HG03025 (cell line): ENCODE data around the gene LONP1.
"Not testable (repeated sequence)": the region's sequence is repeated elsewhere in the genome, so short reads cannot be mapped to it uniquely, and the experiment has no call there.

Experiments used
- ATAC-seq: cut with Tn5 transposase; IDR thresholded peaks from one replicate; pipeline ENCODE4 v1.9.1; 2021; ENCODE audit warnings: mild to moderate bottlenecking, moderate library complexity; ENCODE audit not compliant: unreplicated experiment, low FRiP score

LONP1 gene

DNA sequence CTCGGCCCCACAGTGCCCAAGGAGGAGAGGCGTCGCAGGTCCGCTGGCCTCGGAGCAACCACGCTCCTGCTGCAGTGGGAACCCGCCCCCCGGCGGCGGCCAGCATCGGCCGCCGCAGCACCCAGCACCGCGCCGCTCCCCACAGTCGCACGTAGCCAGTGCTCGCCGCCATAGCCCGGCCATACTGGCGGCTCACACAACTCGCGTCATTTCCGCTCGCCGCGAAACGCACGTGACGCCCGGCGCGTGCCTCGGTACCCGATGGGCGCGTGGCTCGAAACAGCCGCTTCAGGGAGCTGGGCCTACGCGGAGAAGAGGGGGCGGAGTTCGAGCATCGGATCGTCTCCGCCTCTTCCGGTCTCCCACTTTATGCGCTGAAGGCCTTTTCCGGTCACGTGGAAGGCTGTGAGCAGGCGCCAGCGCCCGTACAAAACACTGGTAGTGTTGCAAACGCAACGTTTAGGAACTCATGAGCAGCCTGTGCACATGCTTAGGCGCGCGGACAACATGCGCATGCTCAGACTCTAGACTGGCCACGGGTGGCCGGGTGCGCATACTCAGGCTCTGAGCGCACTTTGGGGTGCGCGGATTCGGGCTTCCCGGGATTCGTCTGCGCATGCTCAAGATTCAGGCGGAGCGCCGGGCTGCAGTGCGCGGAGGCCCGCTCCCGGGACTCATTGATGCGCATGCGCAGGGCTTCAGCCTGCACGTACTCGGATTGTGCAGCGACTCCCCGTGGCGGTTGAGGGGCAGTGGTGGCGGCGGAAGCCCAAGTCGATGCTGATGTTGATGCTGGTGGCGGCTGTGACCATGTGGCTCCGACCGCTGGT is at the start of gene LONP1, which contains the start of gene CATSPERD:
Gene LONP1, minus strand, starts transcription at position 186 of the 830 bp plus-strand sequence. Its CDS starts 14 bp downstream, at position 172.
Gene CATSPERD, plus strand, starts transcription at position 677 of the 830 bp plus-strand sequence. Its CDS starts 101 bp downstream, at position 778.
- peak; percentile 89 for ATAC-seq

- ATAC-seq = no peak
Observed at GRCh38 chr19:5767949-5768348, 48.0 kb upstream of the LONP1 start.

- ATAC-seq = no peak
Observed at GRCh38 chr19:5765220-5765619, 45.3 kb upstream of the LONP1 start.

DNA sequence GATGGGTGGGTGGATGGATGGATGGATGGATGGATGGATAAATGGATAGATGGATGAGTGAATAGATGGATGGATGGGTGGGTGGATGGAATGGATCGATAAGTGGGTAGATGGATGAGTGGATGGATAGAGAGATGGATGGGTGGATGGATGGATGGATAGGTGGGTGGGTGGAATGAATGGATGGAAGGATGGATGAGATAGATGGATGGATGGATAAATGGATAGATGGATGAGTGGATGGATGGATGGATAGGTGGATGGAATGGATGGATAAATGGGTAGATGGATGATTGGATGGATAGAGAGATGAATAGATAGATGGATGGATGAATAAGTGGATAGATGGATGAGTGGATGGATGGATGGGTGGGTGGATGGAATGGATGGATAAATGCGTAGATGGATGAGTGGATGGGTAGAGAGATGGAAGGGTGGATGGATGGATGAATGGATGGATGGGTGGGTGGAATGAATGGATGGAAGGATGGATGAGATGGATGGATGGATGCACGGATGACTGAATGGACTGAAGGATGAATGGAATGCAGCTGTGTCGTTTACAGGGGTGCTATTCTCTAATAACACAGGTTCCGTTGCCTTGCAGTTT is 42.8 kb upstream of the LONP1 start:
- ATAC-seq = no peak

DNA sequence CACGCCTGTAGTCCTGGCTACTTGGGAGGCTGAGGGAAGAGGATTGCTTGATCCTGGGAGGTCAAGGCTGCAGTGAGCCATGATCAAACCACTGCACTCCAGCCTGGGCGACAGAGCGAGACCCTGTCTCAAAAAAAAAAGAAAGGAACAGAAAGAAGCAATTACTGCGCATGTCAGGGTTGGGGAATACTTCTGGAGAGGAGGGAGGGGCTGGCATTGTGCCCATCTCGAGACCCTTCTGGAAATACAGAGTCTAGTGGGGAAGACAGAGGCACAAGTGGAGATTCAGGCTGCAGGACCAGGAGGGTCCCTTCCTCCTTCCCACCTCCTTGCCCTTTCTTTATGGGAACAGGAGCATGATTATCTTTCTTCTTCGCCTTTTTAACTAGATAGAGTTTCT is 33.8 kb upstream of the LONP1 start:
- ATAC-seq = no peak

GRCh38 chr19:5751709-5752108 is 31.8 kb upstream of the LONP1 start:
- no peak for ATAC-seq

GRCh38 chr19:5749505-5749904 is 29.6 kb upstream of the LONP1 start:
- no peak for ATAC-seq

DNA sequence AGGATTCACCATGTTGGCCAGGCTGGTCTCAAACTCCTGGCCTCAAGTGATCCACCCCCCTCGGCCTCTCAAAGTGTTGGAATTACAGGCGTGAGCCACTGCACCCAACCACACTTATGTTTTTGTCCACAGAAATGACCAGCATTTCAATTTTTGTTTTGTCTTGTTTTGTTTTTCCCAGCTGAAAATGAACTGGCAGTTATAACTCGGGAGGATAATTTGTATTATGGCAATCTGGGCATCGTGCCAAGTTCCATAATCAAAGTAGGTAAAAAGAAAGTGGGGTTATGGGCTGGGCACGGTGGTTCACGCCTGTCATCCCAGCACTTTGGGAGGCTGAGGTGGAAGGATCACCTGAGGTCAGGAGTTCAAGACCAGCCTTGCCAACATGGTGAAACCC is 29.0 kb upstream of the LONP1 start:
- ATAC-seq = not testable (repeated sequence)

GRCh38 chr19:5744999-5745398 is 25.1 kb upstream of the LONP1 start:
- ATAC-seq = not testable (repeated sequence)

GRCh38 chr19:5743630-5744029 is 23.7 kb upstream of the LONP1 start:
- ATAC-seq = no peak

GRCh38 chr19:5742051-5742450 is 22.1 kb upstream of the LONP1 start:
- no peak for ATAC-seq

GRCh38 chr19:5738423-5738822 is 18.5 kb upstream of the LONP1 start:
- no peak for ATAC-seq

- ATAC-seq = not testable (repeated sequence)
Observed at GRCh38 chr19:5733172-5733571, 13.2 kb upstream of the LONP1 start.

DNA sequence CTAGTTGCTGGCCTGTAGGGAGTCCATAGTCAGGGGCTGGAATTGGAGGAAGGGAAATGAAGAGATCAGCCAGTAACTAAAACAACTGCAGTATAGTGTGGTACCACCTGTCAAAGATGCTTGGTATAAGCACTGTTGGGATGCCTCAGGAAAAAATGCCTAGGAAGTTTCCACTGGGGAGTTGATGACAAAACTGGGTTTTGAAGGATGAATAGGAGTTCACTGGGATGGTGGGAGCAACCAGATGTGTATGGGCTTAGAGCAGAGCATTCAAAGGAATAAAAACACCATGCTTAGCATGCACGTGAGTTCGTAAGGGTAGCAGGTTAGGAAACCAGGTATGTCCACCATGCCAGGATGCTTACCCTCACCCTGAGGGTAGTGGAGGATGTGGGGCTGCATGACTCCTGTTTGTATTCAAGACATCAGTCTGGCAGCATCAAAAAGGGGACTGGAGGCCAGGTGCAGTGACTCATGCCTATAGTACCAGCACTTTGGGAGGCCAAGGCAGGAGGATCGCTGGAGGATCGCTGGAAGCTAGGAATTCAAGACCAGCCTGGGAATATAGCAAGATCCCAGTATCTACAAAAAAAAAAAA is 7.6 kb upstream of the LONP1 start:
- no peak for ATAC-seq

DNA sequence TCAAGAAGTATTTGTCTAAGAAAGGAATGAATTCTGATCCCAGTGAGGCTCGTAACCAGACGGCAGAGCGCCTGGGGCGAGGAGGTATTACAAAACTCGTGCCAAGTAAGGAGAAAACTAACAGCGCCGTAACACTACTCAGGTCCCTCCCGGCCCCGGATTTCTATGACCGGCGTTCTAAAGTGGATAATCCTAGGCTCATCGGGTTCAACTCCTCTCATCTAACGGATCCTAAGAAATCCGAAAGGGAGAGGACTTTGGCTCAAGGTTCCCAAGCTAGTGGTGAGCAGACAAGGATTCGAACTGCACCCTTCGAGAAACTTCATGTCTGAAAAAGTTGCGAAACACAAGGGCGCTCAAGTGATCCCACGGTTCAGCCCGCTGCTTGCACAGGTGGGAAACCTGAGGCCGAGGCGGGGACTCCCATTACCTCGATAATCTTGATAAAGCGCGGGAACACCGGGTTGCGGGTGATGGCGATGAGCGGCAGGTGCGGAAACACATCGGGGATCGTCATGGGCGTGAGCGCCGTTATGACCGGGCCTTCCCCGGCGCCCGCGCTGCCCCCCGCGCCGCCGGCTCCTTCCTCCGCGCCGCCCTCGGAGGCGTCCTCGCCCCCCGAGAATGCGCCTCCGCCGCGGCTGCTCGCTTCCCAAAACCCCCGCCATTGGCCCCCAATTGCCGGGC is 529 bp downstream of the LONP1 start:
- peak; percentile 8 for ATAC-seq

DNA sequence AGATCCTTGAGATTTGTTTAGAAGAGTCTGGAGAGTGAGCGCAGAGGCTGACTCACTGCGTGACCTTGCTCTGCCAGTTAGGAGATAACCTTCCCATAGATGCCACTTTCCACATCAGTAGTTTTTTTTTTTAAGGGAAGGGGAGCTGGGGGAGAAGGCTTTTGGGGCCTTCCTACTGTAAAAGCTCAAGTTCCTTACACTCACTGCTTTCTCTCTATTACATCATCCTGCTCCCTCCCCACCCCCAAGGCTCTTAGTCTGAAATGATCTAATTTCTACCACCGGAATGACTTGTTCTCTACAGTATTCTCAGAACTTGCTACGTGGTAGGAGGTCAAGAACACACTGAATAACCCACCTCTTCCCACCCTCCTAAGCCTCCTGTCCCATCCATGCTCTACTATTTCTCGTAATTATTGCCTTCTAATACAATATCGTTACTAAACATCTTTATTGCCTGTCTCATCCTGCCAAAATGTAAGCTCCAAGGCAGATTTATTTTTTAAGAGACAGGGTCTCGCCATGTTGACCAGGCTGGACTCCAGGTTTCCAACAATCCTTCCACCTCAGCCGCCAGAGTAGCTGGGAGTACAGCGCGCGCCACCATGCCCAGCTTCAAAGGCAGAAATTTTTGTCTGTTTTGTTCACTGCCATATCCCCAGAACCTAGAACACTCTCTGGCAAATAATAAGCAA is 1.2 kb downstream of the LONP1 start:
- no peak for ATAC-seq

DNA sequence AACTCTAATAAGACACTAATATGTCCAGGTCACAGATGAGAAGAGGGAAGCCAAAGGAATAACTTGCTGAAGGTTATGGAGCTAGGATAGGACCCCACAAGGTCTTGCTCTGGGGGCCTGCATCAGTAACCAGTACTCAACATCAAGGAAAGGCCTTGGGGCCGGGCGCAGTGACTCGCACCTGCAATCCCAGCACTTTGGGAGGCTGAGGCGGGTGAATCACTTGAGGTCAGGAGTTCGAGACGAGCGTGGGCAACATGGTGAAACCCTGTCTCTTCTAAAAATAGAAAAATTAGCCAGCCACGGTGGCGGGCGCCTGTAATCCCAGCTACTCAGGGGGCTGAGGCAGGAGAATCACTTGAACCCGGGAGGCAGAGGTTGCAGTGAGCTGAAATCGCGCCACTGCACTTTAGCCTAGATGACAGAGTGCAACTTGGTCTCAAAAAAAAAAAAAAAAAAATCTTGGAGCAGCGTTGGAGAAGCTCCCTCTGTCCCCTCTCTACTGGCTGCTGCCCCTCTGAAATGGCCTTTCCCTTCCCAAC is 1.8 kb downstream of the LONP1 start:
- ATAC-seq = no peak

DNA sequence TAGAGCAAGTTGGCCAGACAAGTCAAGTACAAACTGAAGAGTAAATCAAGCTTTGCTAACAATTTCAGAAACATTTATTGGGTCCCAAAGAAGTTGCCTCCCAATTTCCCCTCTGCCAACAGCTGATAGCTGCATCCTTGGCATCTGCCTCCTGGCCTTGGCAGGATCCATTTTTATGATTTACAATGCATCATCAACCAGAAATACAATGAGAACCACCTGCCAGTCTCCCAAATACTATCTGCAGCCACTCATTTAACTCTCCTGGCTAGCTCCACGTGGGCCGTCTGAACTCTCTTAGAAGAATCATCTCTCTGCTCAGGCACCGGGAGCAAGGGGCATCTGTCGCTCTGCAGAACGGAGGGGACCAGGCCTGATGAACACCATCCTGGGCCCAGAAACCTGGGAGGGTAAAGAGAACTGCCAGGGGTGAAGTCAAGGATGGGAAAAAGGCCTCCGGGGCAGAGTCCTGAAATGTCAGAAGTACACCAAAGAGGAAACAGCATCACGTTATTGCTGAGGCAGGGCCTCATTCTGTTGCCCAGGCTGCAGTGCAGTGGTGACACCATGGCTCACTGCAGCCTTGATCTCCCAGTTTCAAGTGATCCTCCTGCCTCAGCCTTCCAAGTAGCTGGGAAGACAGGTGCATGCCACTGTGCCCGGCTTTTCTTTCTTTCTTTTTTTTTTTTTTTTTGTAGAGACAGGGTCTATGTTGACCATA is 2.6 kb downstream of the LONP1 start:
- ATAC-seq = no peak

DNA sequence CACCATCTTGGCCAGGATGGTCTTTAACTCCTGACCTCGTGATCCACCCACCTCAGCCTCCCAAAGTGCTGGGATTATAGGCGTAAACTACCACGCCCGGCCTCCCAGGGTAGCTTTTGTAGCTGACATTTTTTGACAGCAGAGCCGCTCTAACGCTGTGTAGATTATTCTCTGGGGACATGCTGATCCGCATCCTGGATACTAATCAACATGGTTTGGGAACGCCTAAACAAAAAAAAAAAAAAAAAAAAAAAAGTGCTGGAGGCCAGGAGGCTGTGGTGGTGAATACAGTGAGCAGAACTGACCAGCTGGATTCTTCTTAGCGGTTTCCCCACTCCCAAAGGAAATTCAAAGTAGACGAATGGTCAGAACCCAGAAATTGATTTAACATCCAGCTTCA is 5.1 kb downstream of the LONP1 start:
- no peak for ATAC-seq
